ENCODE results near the gene KCNMA1. TPM values are rescaled to one million over a fixed set of nuclear protein-coding genes. Genes with fewer than 3 reads are reported as not detected.

Gene KCNMA1
- total RNA-seq, 1 experiment from 2014 or later: 31.3 TPM

- Histone ChIP-seq H4K20me1 (ENCODE audit: insufficient read depth, low read depth, low read length) (no peaks in the 10 kb centered on the region), H3K4me2 (ENCODE audit: low read depth, low read length, poor library complexity, severe bottlenecking) (no peak overlapping the region), H3K27me3 (ENCODE audit: low read length) (no peaks in the 10 kb centered on the region), H2AFZ (ENCODE audit: low read length) (no peak overlapping the region), H3K4me3 (ENCODE audit: low read length) (no peak overlapping the region), H3K27ac (ENCODE audit: low read length) (no peak overlapping the region), H3K9me2 (replicated peaks; ENCODE audit: insufficient read depth, low read length) (no peaks in the 10 kb centered on the region), H3K79me2 (ENCODE audit: low read length) (no peaks in the 10 kb centered on the region), H3K36me3 (ENCODE audit: insufficient read depth, low read length) (no peaks in the 10 kb centered on the region), H3K4me1 (ENCODE audit: low read length) (no peaks in the 10 kb centered on the region), H3K9ac (ENCODE audit: low read length) (no peak overlapping the region), H3K9me3 (ENCODE audit: low read length) (no peaks in the 10 kb centered on the region)
- no peak for DNase-seq
These were observed 738.1 kb downstream of the KCNMA1 start for GRCh38 chr10:76899490-76899889.

DNA sequence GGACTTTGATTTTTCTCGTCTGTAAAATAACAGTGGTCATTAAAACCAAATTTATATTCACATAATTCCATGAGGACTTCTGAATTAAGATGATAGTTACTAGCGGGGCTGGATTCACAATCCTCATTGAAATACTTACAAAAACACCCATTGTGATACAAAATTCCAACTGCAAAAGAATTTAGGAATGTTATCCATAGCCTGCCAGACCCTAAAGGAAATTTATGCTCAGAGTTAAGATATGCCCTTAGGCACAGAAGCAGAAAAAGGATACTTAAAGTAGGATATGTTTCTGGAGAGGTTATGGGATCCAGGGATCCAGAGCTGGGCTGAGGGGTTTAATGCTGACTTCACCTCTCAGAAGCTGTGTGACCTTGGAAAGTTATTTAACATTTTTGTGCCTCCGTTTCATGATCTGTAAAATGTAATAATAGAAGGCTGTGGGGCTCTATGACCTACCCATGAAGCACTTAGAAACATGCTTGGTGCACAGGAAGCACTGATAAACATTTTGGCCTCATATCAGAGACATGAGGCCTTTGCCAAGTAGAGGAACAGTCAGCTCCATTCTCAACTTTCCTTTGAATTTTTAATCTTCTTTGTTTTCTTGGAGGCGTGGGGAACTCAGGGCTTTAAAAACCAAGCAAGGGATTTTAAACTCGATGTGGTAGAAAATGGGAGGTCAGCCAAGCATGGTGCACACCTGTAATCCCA lies 744.7 kb downstream of the KCNMA1 start:
- DNase-seq: no peak
- Histone ChIP-seq H3K4me2 (ENCODE audit: low read depth, low read length, poor library complexity, severe bottlenecking) (no peak overlapping the region), H3K9me2 (replicated peaks; ENCODE audit: insufficient read depth, low read length) (no peaks in the 10 kb centered on the region), H3K79me2 (ENCODE audit: low read length) (no peaks in the 10 kb centered on the region), H3K27ac (ENCODE audit: low read length) (no peak overlapping the region), H2AFZ (ENCODE audit: low read length) (no peak overlapping the region), H3K9me3 (ENCODE audit: low read length) (no peaks in the 10 kb centered on the region), H3K4me1 (ENCODE audit: low read length) (no peaks in the 10 kb centered on the region), H3K36me3 (ENCODE audit: insufficient read depth, low read length) (no peaks in the 10 kb centered on the region), H3K4me3 (ENCODE audit: low read length) (no peak overlapping the region), H4K20me1 (ENCODE audit: insufficient read depth, low read depth, low read length) (no peaks in the 10 kb centered on the region), H3K27me3 (ENCODE audit: low read length) (no peaks in the 10 kb centered on the region), H3K9ac (ENCODE audit: low read length) (no peak overlapping the region)

GRCh38 chr10:76887223-76888010 lies 750.2 kb downstream of the KCNMA1 start:
- Histone ChIP-seq H3K27ac (ENCODE audit: low read length) (no peak overlapping the region), H2AFZ (ENCODE audit: low read length) (no peak overlapping the region), H3K4me1 (ENCODE audit: low read length) (no peaks in the 10 kb centered on the region), H3K9me3 (ENCODE audit: low read length) (no peaks in the 10 kb centered on the region), H3K4me3 (ENCODE audit: low read length) (no peak overlapping the region), H3K79me2 (ENCODE audit: low read length) (no peaks in the 10 kb centered on the region), H3K9me2 (replicated peaks; ENCODE audit: insufficient read depth, low read length) (no peaks in the 10 kb centered on the region), H3K36me3 (ENCODE audit: insufficient read depth, low read length) (no peaks in the 10 kb centered on the region), H3K9ac (ENCODE audit: low read length) (no peak overlapping the region), H4K20me1 (ENCODE audit: insufficient read depth, low read depth, low read length) (no peaks in the 10 kb centered on the region), H3K27me3 (ENCODE audit: low read length) (no peaks in the 10 kb centered on the region), H3K4me2 (ENCODE audit: low read depth, low read length, poor library complexity, severe bottlenecking) (no peak overlapping the region)
- DNase-seq: no peak

DNA sequence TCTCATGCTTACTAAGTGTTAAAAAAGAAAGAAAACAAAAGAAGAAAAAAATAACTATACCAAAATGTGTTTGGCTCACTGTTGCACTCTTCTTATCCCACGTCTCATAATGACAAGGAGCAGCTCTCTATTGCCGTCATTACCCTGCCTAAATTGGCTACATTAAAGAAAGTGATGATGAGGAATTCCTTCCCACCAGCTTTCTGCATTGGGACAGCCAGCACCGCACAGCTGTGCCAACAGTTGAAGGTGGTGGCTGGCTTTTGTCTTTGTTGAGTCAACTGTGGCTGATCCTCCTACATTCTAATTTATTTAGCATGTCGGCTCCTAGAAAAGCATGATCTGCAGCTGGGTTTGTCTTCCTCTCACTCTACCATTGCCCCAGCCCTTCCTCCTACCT lies 751.8 kb downstream of the KCNMA1 start:
- Histone ChIP-seq H3K9me2 (replicated peaks; ENCODE audit: insufficient read depth, low read length) (no peaks in the 10 kb centered on the region), H3K4me3 (ENCODE audit: low read length) (no peak overlapping the region), H3K27me3 (ENCODE audit: low read length) (no peaks in the 10 kb centered on the region), H3K4me2 (ENCODE audit: low read depth, low read length, poor library complexity, severe bottlenecking) (no peak overlapping the region), H3K79me2 (ENCODE audit: low read length) (no peaks in the 10 kb centered on the region), H3K4me1 (ENCODE audit: low read length) (no peaks in the 10 kb centered on the region), H4K20me1 (ENCODE audit: insufficient read depth, low read depth, low read length) (no peaks in the 10 kb centered on the region), H3K9ac (ENCODE audit: low read length) (no peak overlapping the region), H3K36me3 (ENCODE audit: insufficient read depth, low read length) (no peaks in the 10 kb centered on the region), H2AFZ (ENCODE audit: low read length) (no peak overlapping the region), H3K9me3 (ENCODE audit: low read length) (no peaks in the 10 kb centered on the region), H3K27ac (ENCODE audit: low read length) (no peak overlapping the region)
- no peak for DNase-seq

DNA sequence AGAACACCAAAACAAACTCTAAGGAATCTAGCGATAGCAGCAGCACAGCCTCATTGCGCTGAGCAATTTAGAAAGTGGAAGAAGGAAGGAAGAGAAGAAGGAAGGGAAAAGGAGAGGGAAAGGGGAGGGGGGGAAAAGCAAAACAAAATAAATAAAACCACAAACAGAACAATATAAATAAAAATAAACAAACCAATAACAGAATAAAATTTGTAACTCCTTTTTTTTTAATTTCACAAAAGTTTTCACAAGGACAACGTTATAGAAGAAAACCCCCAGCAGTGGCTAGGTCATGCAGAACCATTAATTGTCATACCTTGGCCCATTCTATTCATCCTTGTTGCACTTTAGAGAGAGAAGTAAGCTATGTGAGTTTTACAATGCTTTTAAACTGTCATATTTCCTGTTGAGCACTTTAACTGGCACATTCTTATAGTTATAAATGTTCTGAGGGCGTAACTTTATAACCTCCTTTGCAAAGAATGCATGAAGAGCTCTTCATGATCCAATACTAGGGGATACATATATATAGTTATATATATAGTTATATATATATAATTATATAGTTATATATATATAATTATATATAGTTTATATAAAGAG lies 752.8 kb downstream of the KCNMA1 start:
- Histone ChIP-seq H3K4me1 (ENCODE audit: low read length) (no peaks in the 10 kb centered on the region), H3K27me3 (ENCODE audit: low read length) (no peaks in the 10 kb centered on the region), H3K4me2 (ENCODE audit: low read depth, low read length, poor library complexity, severe bottlenecking) (no peak overlapping the region), H3K79me2 (ENCODE audit: low read length) (no peaks in the 10 kb centered on the region), H3K36me3 (ENCODE audit: insufficient read depth, low read length) (no peaks in the 10 kb centered on the region), H3K9me2 (replicated peaks; ENCODE audit: insufficient read depth, low read length) (no peaks in the 10 kb centered on the region), H3K9me3 (ENCODE audit: low read length) (no peaks in the 10 kb centered on the region), H3K9ac (ENCODE audit: low read length) (no peak overlapping the region), H2AFZ (ENCODE audit: low read length) (no peak overlapping the region), H4K20me1 (ENCODE audit: insufficient read depth, low read depth, low read length) (no peaks in the 10 kb centered on the region), H3K27ac (ENCODE audit: low read length) (no peak overlapping the region), H3K4me3 (ENCODE audit: low read length) (no peak overlapping the region)
- DNase-seq: no peak

DNA sequence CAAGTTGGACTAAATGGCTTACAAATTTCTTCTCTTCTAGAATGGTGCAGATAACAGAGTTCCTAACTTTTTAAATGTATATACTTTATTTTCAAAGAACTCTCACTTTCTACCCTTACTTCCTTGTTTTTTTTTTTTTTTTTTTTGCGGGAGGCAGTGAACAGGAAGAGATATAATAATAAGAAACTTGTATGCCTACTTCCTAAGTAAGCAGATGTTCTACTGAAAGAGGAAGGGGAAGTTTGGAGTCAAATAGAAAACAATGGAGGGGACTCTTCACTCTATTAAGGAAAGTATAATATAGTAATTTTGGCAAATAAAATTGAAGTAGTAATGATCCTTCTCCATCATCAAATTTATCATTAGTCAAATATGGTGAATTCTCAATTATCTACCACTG lies 754.0 kb downstream of the KCNMA1 start:
- Histone ChIP-seq H3K4me2 (ENCODE audit: low read depth, low read length, poor library complexity, severe bottlenecking) (no peak overlapping the region), H3K4me1 (ENCODE audit: low read length) (no peaks in the 10 kb centered on the region)

GRCh38 chr10:76882796-76883195 lies 754.8 kb downstream of the KCNMA1 start:
- no peaks in the 10 kb centered on the region for H3K27me3 ChIP-seq (ENCODE audit: low read length)
- no peaks in the 10 kb centered on the region for H3K9me3 ChIP-seq (ENCODE audit: low read length)
- no peak overlapping the region for H3K4me2 ChIP-seq (ENCODE audit: low read depth, low read length, poor library complexity, severe bottlenecking)
- H3K27ac ChIP-seq (ENCODE audit: low read length): no peak overlapping the region
- no peak overlapping the region for H3K9ac ChIP-seq (ENCODE audit: low read length)
- H3K4me3 ChIP-seq (ENCODE audit: low read length): no peak overlapping the region
- H3K79me2 ChIP-seq (ENCODE audit: low read length): no peaks in the 10 kb centered on the region
- H3K9me2 ChIP-seq (replicated peaks; ENCODE audit: insufficient read depth, low read length): no peaks in the 10 kb centered on the region
- DNase-seq: no peak
- no peaks in the 10 kb centered on the region for H4K20me1 ChIP-seq (ENCODE audit: insufficient read depth, low read depth, low read length)
- H3K4me1 ChIP-seq (ENCODE audit: low read length): no peaks in the 10 kb centered on the region
- H3K36me3 ChIP-seq (ENCODE audit: insufficient read depth, low read length): no peaks in the 10 kb centered on the region
- H2AFZ ChIP-seq (ENCODE audit: low read length): no peak overlapping the region

More for the DNA sequence above, 754.0 kb downstream of the KCNMA1 start:
- Histone ChIP-seq H3K9me2 (replicated peaks; ENCODE audit: insufficient read depth, low read length) (no peaks in the 10 kb centered on the region), H3K79me2 (ENCODE audit: low read length) (no peaks in the 10 kb centered on the region), H3K36me3 (ENCODE audit: insufficient read depth, low read length) (no peaks in the 10 kb centered on the region), H4K20me1 (ENCODE audit: insufficient read depth, low read depth, low read length) (no peaks in the 10 kb centered on the region), H2AFZ (ENCODE audit: low read length) (no peak overlapping the region), H3K27me3 (ENCODE audit: low read length) (no peaks in the 10 kb centered on the region), H3K9ac (ENCODE audit: low read length) (no peak overlapping the region), H3K27ac (ENCODE audit: low read length) (no peak overlapping the region), H3K4me3 (ENCODE audit: low read length) (no peak overlapping the region), H3K9me3 (ENCODE audit: low read length) (no peaks in the 10 kb centered on the region)
- no peak for DNase-seq

DNA sequence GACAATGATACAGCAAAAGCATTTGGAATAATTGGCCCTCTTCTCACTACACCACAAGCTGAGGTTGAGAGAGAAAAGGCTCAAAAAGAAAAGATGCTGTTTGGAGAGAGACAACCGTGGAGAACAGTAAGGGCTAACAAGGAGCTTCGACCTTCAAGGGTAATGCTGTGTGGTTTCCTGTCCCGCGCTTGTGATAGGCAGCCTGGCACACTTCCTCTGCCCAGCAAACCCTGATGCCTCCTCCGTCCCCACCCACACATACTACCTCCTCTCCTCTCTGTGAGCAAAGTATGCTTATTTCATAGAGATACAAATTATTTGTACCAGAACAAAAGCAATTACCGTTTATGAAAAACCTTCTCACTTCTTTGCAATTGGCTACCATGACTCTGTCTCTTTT lies 755.4 kb downstream of the KCNMA1 start:
- Histone ChIP-seq H3K36me3 (ENCODE audit: insufficient read depth, low read length) (no peaks in the 10 kb centered on the region), H3K4me3 (ENCODE audit: low read length) (no peak overlapping the region), H3K4me2 (ENCODE audit: low read depth, low read length, poor library complexity, severe bottlenecking) (no peak overlapping the region), H3K27me3 (ENCODE audit: low read length) (no peaks in the 10 kb centered on the region), H3K9ac (ENCODE audit: low read length) (no peak overlapping the region), H3K79me2 (ENCODE audit: low read length) (no peaks in the 10 kb centered on the region), H3K9me2 (replicated peaks; ENCODE audit: insufficient read depth, low read length) (no peaks in the 10 kb centered on the region), H3K27ac (ENCODE audit: low read length) (no peak overlapping the region), H4K20me1 (ENCODE audit: insufficient read depth, low read depth, low read length) (no peaks in the 10 kb centered on the region), H3K9me3 (ENCODE audit: low read length) (no peaks in the 10 kb centered on the region), H2AFZ (ENCODE audit: low read length) (no peak overlapping the region), H3K4me1 (ENCODE audit: low read length) (no peaks in the 10 kb centered on the region)
- no peak for DNase-seq
